ENCODE measurements around the gene MYDGF. TPM values are rescaled to one million over a fixed set of nuclear protein-coding genes. Genes with fewer than 3 reads are reported as not detected.
A peak's percentile ranks its signal among the peaks of the same experiment; 100 is the strongest.

Gene MYDGF
- total and polyA plus RNA-seq, 2 of the 13 experiments (the other 11 are each of a cell fraction or from before 2014, with no cell fraction given), result 116 to 198 TPM

DNA sequence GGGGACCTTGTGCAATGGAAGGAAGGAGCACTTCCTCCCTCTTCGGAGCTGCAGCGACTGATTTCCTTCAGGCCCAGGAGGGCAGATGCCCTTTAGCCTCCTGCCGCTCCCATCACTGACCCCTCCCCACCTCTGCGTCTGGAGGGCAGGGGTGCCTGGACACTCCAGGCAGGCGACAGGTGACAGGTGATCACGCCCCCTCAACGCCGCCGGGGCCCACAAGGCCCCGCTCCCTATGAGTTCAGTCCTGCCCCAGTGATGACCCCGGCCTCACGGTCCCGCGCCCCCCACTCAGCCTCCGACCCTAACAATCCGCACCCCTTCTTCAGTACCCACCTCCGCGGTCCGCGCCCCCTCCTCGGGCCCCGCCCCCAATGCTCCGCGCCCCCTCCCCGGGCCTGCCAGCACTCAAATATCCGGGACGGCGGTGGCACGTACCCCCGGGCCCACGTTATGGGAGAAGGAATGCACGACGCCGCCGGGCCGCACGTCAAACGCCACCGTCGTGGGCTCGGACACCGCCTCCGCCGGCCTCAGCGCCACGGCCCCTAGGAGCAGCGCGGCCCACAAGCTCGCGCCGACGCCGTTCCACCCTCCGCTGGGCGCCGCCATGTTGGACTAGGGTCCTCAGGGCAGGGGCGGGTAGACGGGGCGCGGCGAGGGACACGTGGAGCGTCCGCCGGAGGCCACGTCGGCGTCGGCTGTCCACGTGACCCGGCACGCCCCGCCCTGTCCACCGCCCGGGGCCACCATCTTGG is at the start of gene MYDGF (continued):
- TF ChIP-seq, protein P1, sequence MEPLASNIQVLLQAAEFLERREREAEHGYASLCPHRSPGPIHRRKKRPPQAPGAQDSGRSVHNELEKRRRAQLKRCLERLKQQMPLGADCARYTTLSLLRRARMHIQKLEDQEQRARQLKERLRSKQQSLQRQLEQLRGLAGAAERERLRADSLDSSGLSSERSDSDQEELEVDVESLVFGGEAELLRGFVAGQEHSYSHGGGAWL (CRISPR knock-in tag; IDR thresholded peaks at IDR 0.05), result peak; percentile 79; the same call in 1 of the 2 replicates
- peak; percentile 44 for TF ChIP-seq SKI (IDR thresholded peaks at IDR 0.05; ENCODE audit: partially characterized antibody)
- TF ChIP-seq MAFG (CRISPR knock-in tag; IDR thresholded peaks at IDR 0.05), result no peak
- TF ChIP-seq, protein P2, sequence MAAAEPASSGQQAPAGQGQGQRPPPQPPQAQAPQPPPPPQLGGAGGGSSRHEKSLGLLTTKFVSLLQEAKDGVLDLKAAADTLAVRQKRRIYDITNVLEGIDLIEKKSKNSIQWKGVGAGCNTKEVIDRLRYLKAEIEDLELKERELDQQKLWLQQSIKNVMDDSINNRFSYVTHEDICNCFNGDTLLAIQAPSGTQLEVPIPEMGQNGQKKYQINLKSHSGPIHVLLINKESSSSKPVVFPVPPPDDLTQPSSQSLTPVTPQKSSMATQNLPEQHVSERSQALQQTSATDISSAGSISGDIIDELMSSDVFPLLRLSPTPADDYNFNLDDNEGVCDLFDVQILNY (CRISPR knock-in tag; conservative IDR thresholded peaks at IDR 0.05), result peak; percentile 60; the same call in 1 of the 2 replicates
- TF ChIP-seq CCAR2 (optimal IDR thresholded peaks at IDR 0.05; ENCODE audit: low read depth, low read length), result no peak
- TF ChIP-seq ZNF788 (CRISPR knock-in tag; IDR thresholded peaks at IDR 0.05; ENCODE audit: borderline replicate concordance), result peak; percentile 62
- TF ChIP-seq, protein P3, sequence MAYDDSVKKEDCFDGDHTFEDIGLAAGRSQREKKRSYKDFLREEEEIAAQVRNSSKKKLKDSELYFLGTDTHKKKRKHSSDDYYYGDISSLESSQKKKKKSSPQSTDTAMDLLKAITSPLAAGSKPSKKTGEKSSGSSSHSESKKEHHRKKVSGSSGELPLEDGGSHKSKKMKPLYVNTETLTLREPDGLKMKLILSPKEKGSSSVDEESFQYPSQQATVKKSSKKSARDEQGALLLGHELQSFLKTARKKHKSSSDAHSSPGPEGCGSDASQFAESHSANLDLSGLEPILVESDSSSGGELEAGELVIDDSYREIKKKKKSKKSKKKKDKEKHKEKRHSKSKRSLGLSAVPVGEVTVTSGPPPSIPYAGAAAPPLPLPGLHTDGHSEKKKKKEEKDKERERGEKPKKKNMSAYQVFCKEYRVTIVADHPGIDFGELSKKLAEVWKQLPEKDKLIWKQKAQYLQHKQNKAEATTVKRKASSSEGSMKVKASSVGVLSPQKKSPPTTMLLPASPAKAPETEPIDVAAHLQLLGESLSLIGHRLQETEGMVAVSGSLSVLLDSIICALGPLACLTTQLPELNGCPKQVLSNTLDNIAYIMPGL (CRISPR knock-in tag; IDR thresholded peaks at IDR 0.05; ENCODE audit: borderline replicate concordance in 1 of 2, low read depth in 1 of 2), result peak; percentile 53 to 93; a peak in 3 of 4 replicates
- TF ChIP-seq, protein P4, sequence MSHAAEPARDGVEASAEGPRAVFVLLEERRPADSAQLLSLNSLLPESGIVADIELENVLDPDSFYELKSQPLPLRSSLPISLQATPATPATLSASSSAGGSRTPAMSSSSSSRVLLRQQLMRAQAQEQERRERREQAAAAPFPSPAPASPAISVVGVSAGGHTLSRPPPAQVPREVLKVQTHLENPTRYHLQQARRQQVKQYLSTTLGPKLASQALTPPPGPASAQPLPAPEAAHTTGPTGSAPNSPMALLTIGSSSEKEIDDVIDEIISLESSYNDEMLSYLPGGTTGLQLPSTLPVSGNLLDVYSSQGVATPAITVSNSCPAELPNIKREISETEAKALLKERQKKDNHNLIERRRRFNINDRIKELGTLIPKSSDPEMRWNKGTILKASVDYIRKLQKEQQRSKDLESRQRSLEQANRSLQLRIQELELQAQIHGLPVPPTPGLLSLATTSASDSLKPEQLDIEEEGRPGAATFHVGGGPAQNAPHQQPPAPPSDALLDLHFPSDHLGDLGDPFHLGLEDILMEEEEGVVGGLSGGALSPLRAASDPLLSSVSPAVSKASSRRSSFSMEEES (CRISPR knock-in tag; IDR thresholded peaks at IDR 0.05), result peak; percentile 30; the same call in 1 of the 2 replicates
- TF ChIP-seq, protein P5, sequence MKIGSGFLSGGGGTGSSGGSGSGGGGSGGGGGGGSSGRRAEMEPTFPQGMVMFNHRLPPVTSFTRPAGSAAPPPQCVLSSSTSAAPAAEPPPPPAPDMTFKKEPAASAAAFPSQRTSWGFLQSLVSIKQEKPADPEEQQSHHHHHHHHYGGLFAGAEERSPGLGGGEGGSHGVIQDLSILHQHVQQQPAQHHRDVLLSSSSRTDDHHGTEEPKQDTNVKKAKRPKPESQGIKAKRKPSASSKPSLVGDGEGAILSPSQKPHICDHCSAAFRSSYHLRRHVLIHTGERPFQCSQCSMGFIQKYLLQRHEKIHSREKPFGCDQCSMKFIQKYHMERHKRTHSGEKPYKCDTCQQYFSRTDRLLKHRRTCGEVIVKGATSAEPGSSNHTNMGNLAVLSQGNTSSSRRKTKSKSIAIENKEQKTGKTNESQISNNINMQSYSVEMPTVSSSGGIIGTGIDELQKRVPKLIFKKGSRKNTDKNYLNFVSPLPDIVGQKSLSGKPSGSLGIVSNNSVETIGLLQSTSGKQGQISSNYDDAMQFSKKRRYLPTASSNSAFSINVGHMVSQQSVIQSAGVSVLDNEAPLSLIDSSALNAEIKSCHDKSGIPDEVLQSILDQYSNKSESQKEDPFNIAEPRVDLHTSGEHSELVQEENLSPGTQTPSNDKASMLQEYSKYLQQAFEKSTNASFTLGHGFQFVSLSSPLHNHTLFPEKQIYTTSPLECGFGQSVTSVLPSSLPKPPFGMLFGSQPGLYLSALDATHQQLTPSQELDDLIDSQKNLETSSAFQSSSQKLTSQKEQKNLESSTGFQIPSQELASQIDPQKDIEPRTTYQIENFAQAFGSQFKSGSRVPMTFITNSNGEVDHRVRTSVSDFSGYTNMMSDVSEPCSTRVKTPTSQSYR (CRISPR knock-in tag; IDR thresholded peaks at IDR 0.05; ENCODE audit: borderline replicate concordance), result 0 out of 2 replicates have a peak, but pooled peaks have one; percentile 34
- TF ChIP-seq JUND (CRISPR knock-in tag; IDR thresholded peaks at IDR 0.05), result peak; percentile 10; the same call in 1 of the 2 replicates
- TF ChIP-seq HNF4G (IDR thresholded peaks at IDR 0.05; ENCODE audit: borderline replicate concordance, low read depth, low read length), result peak; percentile 16; the same call in 1 of the 2 replicates
- TF ChIP-seq HNF4G (CRISPR knock-in tag; IDR thresholded peaks at IDR 0.05; ENCODE audit: borderline replicate concordance, low read depth), result peak; percentile 55
- TF ChIP-seq, protein P6, sequence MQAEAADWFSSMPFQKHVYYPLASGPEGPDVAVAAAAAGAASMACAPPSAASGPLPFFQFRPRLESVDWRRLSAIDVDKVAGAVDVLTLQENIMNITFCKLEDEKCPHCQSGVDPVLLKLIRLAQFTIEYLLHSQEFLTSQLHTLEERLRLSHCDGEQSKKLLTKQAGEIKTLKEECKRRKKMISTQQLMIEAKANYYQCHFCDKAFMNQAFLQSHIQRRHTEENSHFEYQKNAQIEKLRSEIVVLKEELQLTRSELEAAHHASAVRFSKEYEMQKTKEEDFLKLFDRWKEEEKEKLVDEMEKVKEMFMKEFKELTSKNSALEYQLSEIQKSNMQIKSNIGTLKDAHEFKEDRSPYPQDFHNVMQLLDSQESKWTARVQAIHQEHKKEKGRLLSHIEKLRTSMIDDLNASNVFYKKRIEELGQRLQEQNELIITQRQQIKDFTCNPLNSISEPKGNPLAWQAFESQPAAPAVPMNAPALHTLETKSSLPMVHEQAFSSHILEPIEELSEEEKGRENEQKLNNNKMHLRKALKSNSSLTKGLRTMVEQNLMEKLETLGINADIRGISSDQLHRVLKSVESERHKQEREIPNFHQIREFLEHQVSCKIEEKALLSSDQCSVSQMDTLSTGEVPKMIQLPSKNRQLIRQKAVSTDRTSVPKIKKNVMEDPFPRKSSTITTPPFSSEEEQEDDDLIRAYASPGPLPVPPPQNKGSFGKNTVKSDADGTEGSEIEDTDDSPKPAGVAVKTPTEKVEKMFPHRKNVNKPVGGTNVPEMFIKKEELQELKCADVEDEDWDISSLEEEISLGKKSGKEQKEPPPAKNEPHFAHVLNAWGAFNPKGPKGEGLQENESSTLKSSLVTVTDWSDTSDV (CRISPR knock-in tag; IDR thresholded peaks at IDR 0.05), result 0 out of 2 replicates have a peak, but pooled peaks have one; percentile 16
- TF ChIP-seq ZNF160 (CRISPR knock-in tag; IDR thresholded peaks at IDR 0.05), result 0 out of 2 replicates have a peak, but pooled peaks have one; percentile 1

Measured in HepG2 (cell line).